Neural progenitor cell (in vitro differentiated cells): Measurements from ENCODE around the gene TSEN15.

ENCODE experiments used
- CTCF ChIP-seq: fragments of 200-600 bp; sonication (generic); IDR thresholded peaks from 2 replicates; pipeline ENCODE4 v1.5.1; 2017; ENCODE audit warnings: antibody characterized with exemption, mild to moderate bottlenecking
- EZH2 ChIP-seq: fragments of 200-600 bp; sonication (generic); IDR thresholded peaks from 2 replicates; pipeline ENCODE4 v1.6.1; 2017; ENCODE audit warnings: antibody characterized with exemption, mild to moderate bottlenecking, moderate library complexity
- EZH2phosphoT487 ChIP-seq: fragments of 200-600 bp; sonication (generic); IDR thresholded peaks from 2 replicates; pipeline ENCODE4 v1.6.1; 2017; ENCODE audit warnings: antibody characterized with exemption

GRCh38 chr1:184036517-184036949, 15.0 kb upstream of the TSEN15 start:
- TF ChIP-seq EZH2phosphoT487 = peak; percentile 40
- no peak for TF ChIP-seq CTCF
- TF ChIP-seq EZH2 = peak; percentile 59
